MM.1S (cell line): ENCODE results near the gene CTNNA2.

ENCODE experiments used
- EZH2 ChIP-seq: fragments of 300-600 bp; sonication (generic); optimal IDR thresholded peaks from 2 replicates; pipeline ENCODE3; 2017; ENCODE audit warnings: low read depth, mild to moderate bottlenecking, antibody characterized with exemption, low read length, mixed read lengths
- EZH2phosphoT487 ChIP-seq: fragments of 300-600 bp; sonication (generic); IDR thresholded peaks from 2 replicates; pipeline ENCODE4 v1.6.1; 2018; ENCODE audit warnings: antibody characterized with exemption, low read length
- TF ChIP-seq, protein P1 (sequence below): fragments of 300-600 bp; sonication (generic); IDR thresholded peaks from 2 replicates; pipeline ENCODE4 v1.5.1; 2016; ENCODE audit warnings: antibody characterized with exemption, low read length, mixed read lengths

DNA sequence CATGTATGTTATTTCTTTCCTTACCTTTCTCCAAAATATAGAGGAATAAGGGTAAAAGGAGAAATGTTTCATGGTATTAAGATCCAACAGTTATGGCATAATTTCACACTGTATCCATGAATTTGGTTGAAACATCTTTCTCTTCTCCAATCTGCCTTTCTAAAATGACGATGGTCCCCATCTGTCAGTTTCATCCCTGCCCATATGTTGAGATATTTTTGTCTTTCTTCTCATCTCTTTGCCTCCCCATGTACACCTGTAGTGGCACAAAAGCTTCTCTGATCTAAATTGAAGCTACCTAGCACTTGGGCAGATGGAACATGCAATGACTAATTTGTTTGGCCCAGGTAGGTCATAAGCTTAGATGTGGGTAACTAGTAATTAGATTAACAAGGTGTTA is 882.4 kb downstream of the CTNNA2 start:
- TF ChIP-seq EZH2phosphoT487 (no peak), EZH2 (no peak)
- TF ChIP-seq, protein P1, sequence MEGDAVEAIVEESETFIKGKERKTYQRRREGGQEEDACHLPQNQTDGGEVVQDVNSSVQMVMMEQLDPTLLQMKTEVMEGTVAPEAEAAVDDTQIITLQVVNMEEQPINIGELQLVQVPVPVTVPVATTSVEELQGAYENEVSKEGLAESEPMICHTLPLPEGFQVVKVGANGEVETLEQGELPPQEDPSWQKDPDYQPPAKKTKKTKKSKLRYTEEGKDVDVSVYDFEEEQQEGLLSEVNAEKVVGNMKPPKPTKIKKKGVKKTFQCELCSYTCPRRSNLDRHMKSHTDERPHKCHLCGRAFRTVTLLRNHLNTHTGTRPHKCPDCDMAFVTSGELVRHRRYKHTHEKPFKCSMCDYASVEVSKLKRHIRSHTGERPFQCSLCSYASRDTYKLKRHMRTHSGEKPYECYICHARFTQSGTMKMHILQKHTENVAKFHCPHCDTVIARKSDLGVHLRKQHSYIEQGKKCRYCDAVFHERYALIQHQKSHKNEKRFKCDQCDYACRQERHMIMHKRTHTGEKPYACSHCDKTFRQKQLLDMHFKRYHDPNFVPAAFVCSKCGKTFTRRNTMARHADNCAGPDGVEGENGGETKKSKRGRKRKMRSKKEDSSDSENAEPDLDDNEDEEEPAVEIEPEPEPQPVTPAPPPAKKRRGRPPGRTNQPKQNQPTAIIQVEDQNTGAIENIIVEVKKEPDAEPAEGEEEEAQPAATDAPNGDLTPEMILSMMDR = no peak
